SK-N-MC (cell line): Measurements from ENCODE around the gene SLC34A3.

Source experiments
- EZH2 ChIP-seq: fragments of 200-600 bp; sonication (generic); IDR thresholded peaks from one replicate; pipeline ENCODE4 v1.6.1; 2017; ENCODE audit warnings: antibody characterized with exemption
- POLR2AphosphoS5 ChIP-seq: IDR thresholded peaks from 2 replicates; pipeline ENCODE4 v1.6.1; 2012; ENCODE audit warnings: mild to moderate bottlenecking, low read depth, low read length, borderline replicate concordance

- TF ChIP-seq POLR2AphosphoS5: no peak
- no peak for TF ChIP-seq EZH2
Measured at GRCh38 chr9:137228968-137229896, 1.5 kb upstream of the SLC34A3 start.
